ENCODE measurements around the gene TEPSIN.

GRCh38 chr17:81241648-81242420 lies 3.0 kb upstream of the TEPSIN start:
- TF ChIP-seq CTCF (IDR thresholded peaks at IDR 0.05) (peak; percentile 69 to 84 (median 70)), EP300 (IDR thresholded peaks at IDR 0.05) (no peak)

Measured in esophagus muscularis mucosa (tissue), 3 donors.